Measurements from ENCODE around the gene VN1R4. TPM values are rescaled to one million over a fixed set of nuclear protein-coding genes. Genes with fewer than 3 reads are reported as not detected.

Gene VN1R4, protein sequence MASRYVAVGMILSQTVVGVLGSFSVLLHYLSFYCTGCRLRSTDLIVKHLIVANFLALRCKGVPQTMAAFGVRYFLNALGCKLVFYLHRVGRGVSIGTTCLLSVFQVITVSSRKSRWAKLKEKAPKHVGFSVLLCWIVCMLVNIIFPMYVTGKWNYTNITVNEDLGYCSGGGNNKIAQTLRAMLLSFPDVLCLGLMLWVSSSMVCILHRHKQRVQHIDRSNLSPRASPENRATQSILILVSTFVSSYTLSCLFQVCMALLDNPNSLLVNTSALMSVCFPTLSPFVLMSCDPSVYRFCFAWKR
- total RNA-seq (2022; extraction: Qiagen RNA extraction): not detected in 5 replicates

DNA sequence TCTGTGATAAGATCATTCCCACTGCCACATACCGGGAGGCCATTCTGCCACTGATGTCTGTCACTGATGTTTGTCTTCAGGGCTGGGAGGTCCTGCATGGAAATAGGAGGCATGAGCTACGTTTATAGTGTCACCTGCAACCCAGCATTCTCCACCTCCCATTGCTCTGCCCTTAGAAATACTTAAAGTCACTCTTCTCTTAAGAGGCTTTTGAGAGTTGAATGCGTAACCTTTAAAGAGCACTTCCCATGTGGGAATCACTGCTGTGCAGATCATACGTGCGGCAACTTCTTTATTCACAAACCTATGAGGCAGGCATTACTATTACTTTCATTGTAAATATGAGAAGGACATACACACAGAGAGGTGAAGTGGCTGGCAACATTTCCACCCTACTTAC lies at the start of gene VN1R4:
Gene VN1R4 (minus strand): TSS at position 101 of the 400 bp plus-strand sequence. CDS start 58 bp downstream, at position 43.

GRCh38 chr19:53257715-53258342 lies 9.7 kb downstream of the VN1R4 start, which contains the start of gene VN1R2:
Gene VN1R2 (plus strand): TSS chr19:53258292. CDS start chr19:53258376, 84 bp downstream.

DNA sequence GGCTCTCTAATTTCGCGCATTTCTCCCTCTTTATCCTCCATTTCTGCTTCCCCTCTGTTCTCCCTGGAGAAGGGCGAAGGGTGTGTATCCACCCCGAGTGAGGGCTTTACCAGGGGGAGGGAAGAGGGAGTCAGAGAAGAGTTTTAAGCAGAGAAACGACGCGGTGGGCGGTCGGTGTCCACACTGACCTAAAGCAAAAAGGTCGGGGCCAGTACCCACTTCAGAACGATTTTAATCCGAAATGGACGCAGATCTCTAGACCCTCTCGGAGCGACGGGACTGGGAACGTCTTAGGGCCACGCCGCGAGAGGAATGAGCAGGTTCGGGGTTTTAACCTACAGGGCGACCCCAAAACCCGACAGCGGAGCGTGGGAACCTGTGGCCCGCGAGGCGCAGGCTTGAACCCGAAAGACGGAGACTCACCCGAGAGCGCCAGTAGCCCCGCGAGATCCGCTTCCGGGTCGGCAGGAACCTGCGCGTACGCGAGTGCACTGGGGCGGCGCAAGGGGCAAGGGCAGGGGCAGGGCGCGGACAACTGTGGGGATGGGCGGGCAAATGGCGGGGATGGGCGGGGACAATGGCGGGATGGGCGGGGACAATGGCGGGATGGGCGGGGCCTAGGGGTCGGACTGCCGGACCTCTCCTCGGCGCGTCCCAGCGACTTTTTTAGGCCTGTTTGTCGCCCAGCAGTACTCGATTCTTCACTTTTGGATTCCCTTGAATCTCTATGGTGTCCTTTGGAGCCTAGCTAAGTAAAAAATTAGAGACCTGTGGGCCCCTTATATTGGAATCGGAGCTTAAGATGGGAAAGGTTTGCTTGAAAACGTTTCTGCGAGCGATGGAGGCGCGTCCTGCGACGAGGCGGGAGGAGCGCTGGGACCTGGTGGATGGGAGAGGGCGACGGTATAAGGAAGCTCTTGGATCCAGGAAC lies 12.8 kb downstream of the VN1R4 start, which contains the start of gene ZNF677:
Gene ZNF677 (minus strand): TSS at position 463 of the 931 bp plus-strand sequence. CDS start 3,323 bp downstream, outside the sequence.

Other genes starting within 250 kb of the VN1R4 start
- not detected in 5 replicates for gene ERVV-2, start 223.0 kb downstream of the VN1R4 start, total RNA-seq (2022; extraction: Qiagen RNA extraction)
- gene ZNF160, start 164.3 kb downstream of the VN1R4 start, total RNA-seq (2022; extraction: Qiagen RNA extraction): 6.8 to 10.2 TPM (median 7.6 TPM) in 5 replicates
- gene ZNF415, start 134.8 kb downstream of the VN1R4 start, total RNA-seq (2022; extraction: Qiagen RNA extraction): not detected in 5 replicates
- gene ZNF347, start 108.7 kb downstream of the VN1R4 start, total RNA-seq (2022; extraction: Qiagen RNA extraction): not detected in 5 replicates
- gene ZNF665, start 74.4 kb downstream of the VN1R4 start, total RNA-seq (2022; extraction: Qiagen RNA extraction): not detected in 5 replicates
- not detected in 5 replicates for gene ZNF677, start 12.8 kb downstream of the VN1R4 start, total RNA-seq (2022; extraction: Qiagen RNA extraction)
- not detected in 5 replicates for gene VN1R2, start 9.4 kb downstream of the VN1R4 start, total RNA-seq (2022; extraction: Qiagen RNA extraction)
- gene ZNF845, start 66.0 kb upstream of the VN1R4 start, total RNA-seq (2022; extraction: Qiagen RNA extraction): 3.1 to 5.0 TPM (median 3.6 TPM) in 5 replicates
- gene ZNF525, start 98.0 kb upstream of the VN1R4 start, total RNA-seq (2022; extraction: Qiagen RNA extraction): 0.22 to 0.47 TPM (median 0.28 TPM) in 5 replicates
- gene ZNF765, start 127.4 kb upstream of the VN1R4 start, total RNA-seq (2022; extraction: Qiagen RNA extraction): 3.3 to 5.9 TPM (median 4.1 TPM) in 5 replicates
- 6.8 to 8.7 TPM (median 7.8 TPM) in 5 replicates for gene ZNF761, start 164.3 kb upstream of the VN1R4 start, total RNA-seq (2022; extraction: Qiagen RNA extraction)
- 0.23 to 0.45 TPM (median 0.29 TPM) in 5 replicates for gene ZNF813, start 200.0 kb upstream of the VN1R4 start, total RNA-seq (2022; extraction: Qiagen RNA extraction)

All from A549 treated with Hydrocortisone at 1 μM for 4 hours (cell line).